T-helper 22 cell (primary cell): ENCODE data around the gene PNO1.
A peak's percentile ranks its signal among the peaks of the same experiment; 100 is the strongest.
"Not testable (repeated sequence)": the region's sequence is repeated elsewhere in the genome, so short reads cannot be mapped to it uniquely, and the experiment has no call there.

ENCODE experiments used
- DNase-seq: peaks from one replicate; pipeline ENCODE4 v3.0.0-alpha.2; 2020; ENCODE audit warnings: low read depth

PNO1 gene

GRCh38 chr2:68157402-68158133 lies at the start of gene PNO1:
Gene PNO1, plus strand, starts transcription at chr2:68157888. Its CDS starts 47 bp downstream, at chr2:68157935.
- peak; percentile 95 for DNase-seq

- DNase-seq: no peak
Measured at GRCh38 chr2:68108120-68108519, 49.6 kb upstream of the PNO1 start.

GRCh38 chr2:68110102-68110501 lies 47.6 kb upstream of the PNO1 start:
- DNase-seq: no peak

GRCh38 chr2:68115965-68116364 lies 41.7 kb upstream of the PNO1 start:
- DNase-seq: no peak

GRCh38 chr2:68117922-68118321 lies 39.8 kb upstream of the PNO1 start:
- not testable (repeated sequence) for DNase-seq

- no peak for DNase-seq
Measured at GRCh38 chr2:68118816-68119215, 38.9 kb upstream of the PNO1 start.

GRCh38 chr2:68119504-68119903 lies 38.2 kb upstream of the PNO1 start:
- no peak for DNase-seq

- DNase-seq: peak; percentile 39
Measured at GRCh38 chr2:68121873-68122679, 35.6 kb upstream of the PNO1 start.

- no peak for DNase-seq
Measured at GRCh38 chr2:68122680-68122964, 35.1 kb upstream of the PNO1 start.

GRCh38 chr2:68124321-68124720 lies 33.4 kb upstream of the PNO1 start:
- no peak for DNase-seq

- DNase-seq: no peak
Measured at GRCh38 chr2:68125821-68126220, 31.9 kb upstream of the PNO1 start.

- no peak for DNase-seq
Measured at GRCh38 chr2:68126561-68126960, 31.1 kb upstream of the PNO1 start.

GRCh38 chr2:68127358-68128242 lies 30.1 kb upstream of the PNO1 start:
- DNase-seq: no peak

GRCh38 chr2:68134120-68134519 lies 23.6 kb upstream of the PNO1 start:
- no peak for DNase-seq

- DNase-seq: no peak
Measured at GRCh38 chr2:68134554-68134953, 23.1 kb upstream of the PNO1 start.

GRCh38 chr2:68135448-68136320 lies 22.0 kb upstream of the PNO1 start:
- DNase-seq: no peak

GRCh38 chr2:68141875-68142274 lies 15.8 kb upstream of the PNO1 start:
- DNase-seq: no peak

- DNase-seq: no peak
Measured at GRCh38 chr2:68151037-68151436, 6.7 kb upstream of the PNO1 start.

GRCh38 chr2:68152681-68153347 lies 4.9 kb upstream of the PNO1 start:
- no peak for DNase-seq

GRCh38 chr2:68155618-68156017 lies 2.1 kb upstream of the PNO1 start:
- no peak for DNase-seq

GRCh38 chr2:68156419-68156818 lies 1.3 kb upstream of the PNO1 start:
- DNase-seq: no peak
